ENCODE measurements around the gene BSN.
"Not testable (repeated sequence)": the region's sequence is repeated elsewhere in the genome, so short reads cannot be mapped to it uniquely, and the experiment has no call there.

Gene BSN

GRCh38 chr3:49568965-49569364 is 14.7 kb downstream of the BSN start:
- Histone ChIP-seq H3K9ac (ENCODE audit: low read length) (no peak overlapping the region), H2AK5ac (ENCODE audit: low read length, severe bottlenecking) (no peak overlapping the region), H3K4me1 (ENCODE audit: control insufficient read depth, insufficient read depth, low read depth, low read length) (no peaks in the 10 kb centered on the region), H3K18ac (ENCODE audit: low read depth in 1 of 2, low read length in 2 of 2) (no peak overlapping the region), H3K4me3 (ENCODE audit: insufficient read depth in 1 of 2, low read depth in 1 of 2, low read length in 2 of 2) (no peak overlapping the region), H3K4ac (ENCODE audit: low read depth in 1 of 2, low read length in 2 of 2) (no peak overlapping the region), H3K4me2 (ENCODE audit: low read length, poor library complexity, severe bottlenecking) (no peak overlapping the region), H3K79me1 (replicated peaks; ENCODE audit: low read length, poor library complexity, severe bottlenecking) (no peaks in the 10 kb centered on the region), H2AFZ (ENCODE audit: low read depth, low read length) (no peak overlapping the region), H4K8ac (ENCODE audit: low read length) (no peak overlapping the region), H3K23ac (ENCODE audit: low read length in 2 of 2) (no peak overlapping the region), H2BK120ac (ENCODE audit: low read depth, low read length) (no peak overlapping the region), H3K27ac (ENCODE audit: low read length, poor library complexity, severe bottlenecking) (no peak overlapping the region), H3K27me3 (ENCODE audit: control insufficient read depth in 1 of 2, insufficient read depth in 1 of 2, low read length in 2 of 2) (peaks cover 45 to 47% of the 10 kb centered on the region in 2 experiments), H3K14ac (ENCODE audit: low read length in 2 of 2) (no peak overlapping the region), H3K36me3 (ENCODE audit: control insufficient read depth in 1 of 2, insufficient read depth in 2 of 2, low read depth in 1 of 2, low read length in 2 of 2) (no peaks in the 10 kb centered on the region), H3K9me3 (ENCODE audit: control insufficient read depth, low read length) (no peaks in the 10 kb centered on the region), H2BK5ac (ENCODE audit: low read depth, low read length, poor library complexity, severe bottlenecking) (no peak overlapping the region), H4K91ac (ENCODE audit: low read length) (no peak overlapping the region), H2BK12ac (ENCODE audit: low read length in 2 of 2) (no peak overlapping the region), H2BK15ac (ENCODE audit: low read depth, poor library complexity, severe bottlenecking) (no peak overlapping the region)
- DNase-seq = no peak

GRCh38 chr3:49570028-49570654 is 15.9 kb downstream of the BSN start:
- no peak overlapping the region for H2BK120ac ChIP-seq (ENCODE audit: low read depth, low read length)
- no peak overlapping the region for H2BK15ac ChIP-seq (ENCODE audit: low read depth, poor library complexity, severe bottlenecking)
- H2BK12ac ChIP-seq (ENCODE audit: low read length in 2 of 2) = no peak overlapping the region
- H2AFZ ChIP-seq (ENCODE audit: low read depth, low read length) = no peak overlapping the region
- H3K14ac ChIP-seq (ENCODE audit: low read length in 2 of 2) = no peak overlapping the region
- no peak overlapping the region for H4K8ac ChIP-seq (ENCODE audit: low read length)
- no peak overlapping the region for H2BK5ac ChIP-seq (ENCODE audit: low read depth, low read length, poor library complexity, severe bottlenecking)
- WGBS = 53% methylated on average over 4 of the region's 6 CpGs
- no peaks in the 10 kb centered on the region for H3K79me1 ChIP-seq (replicated peaks; ENCODE audit: low read length, poor library complexity, severe bottlenecking)
- no peak overlapping the region for H3K4ac ChIP-seq (ENCODE audit: low read depth in 1 of 2, low read length in 2 of 2)
- H4K91ac ChIP-seq (ENCODE audit: low read length) = no peak overlapping the region
- H3K18ac ChIP-seq (ENCODE audit: low read depth in 1 of 2, low read length in 2 of 2) = no peak overlapping the region
- no peak for DNase-seq
- H3K36me3 ChIP-seq (ENCODE audit: control insufficient read depth in 1 of 2, insufficient read depth in 2 of 2, low read depth in 1 of 2, low read length in 2 of 2) = no peaks in the 10 kb centered on the region
- peaks cover 45 to 47% of the 10 kb centered on the region in 2 experiments for H3K27me3 ChIP-seq (ENCODE audit: control insufficient read depth in 1 of 2, insufficient read depth in 1 of 2, low read length in 2 of 2)
- H3K23ac ChIP-seq (ENCODE audit: low read length in 2 of 2) = no peak overlapping the region
- no peak overlapping the region for H2AK5ac ChIP-seq (ENCODE audit: low read length, severe bottlenecking)
- no peaks in the 10 kb centered on the region for H3K4me1 ChIP-seq (ENCODE audit: control insufficient read depth, insufficient read depth, low read depth, low read length)
- no peak overlapping the region for H3K4me2 ChIP-seq (ENCODE audit: low read length, poor library complexity, severe bottlenecking)
- no peaks in the 10 kb centered on the region for H3K9me3 ChIP-seq (ENCODE audit: control insufficient read depth, low read length)
- H3K4me3 ChIP-seq (ENCODE audit: insufficient read depth in 1 of 2, low read depth in 1 of 2, low read length in 2 of 2) = no peak overlapping the region
- H3K9ac ChIP-seq (ENCODE audit: low read length) = no peak overlapping the region
- H3K27ac ChIP-seq (ENCODE audit: low read length, poor library complexity, severe bottlenecking) = no peak overlapping the region

GRCh38 chr3:49582177-49582576 is 27.9 kb downstream of the BSN start:
- Histone ChIP-seq H3K4me3 (ENCODE audit: insufficient read depth in 1 of 2, low read depth in 1 of 2, low read length in 2 of 2) (no peak overlapping the region), H3K4ac (ENCODE audit: low read depth in 1 of 2, low read length in 2 of 2) (no peak overlapping the region), H2AK5ac (ENCODE audit: low read length, severe bottlenecking) (no peak overlapping the region), H3K4me2 (ENCODE audit: low read length, poor library complexity, severe bottlenecking) (no peak overlapping the region), H2BK5ac (ENCODE audit: low read depth, low read length, poor library complexity, severe bottlenecking) (no peak overlapping the region), H2BK15ac (ENCODE audit: low read depth, poor library complexity, severe bottlenecking) (no peak overlapping the region), H2BK120ac (ENCODE audit: low read depth, low read length) (no peak overlapping the region), H3K79me1 (replicated peaks; ENCODE audit: low read length, poor library complexity, severe bottlenecking) (no peaks in the 10 kb centered on the region), H3K4me1 (ENCODE audit: control insufficient read depth, insufficient read depth, low read depth, low read length) (peaks cover 1% of the 10 kb centered on the region), H4K8ac (ENCODE audit: low read length) (no peak overlapping the region), H3K27ac (ENCODE audit: low read length, poor library complexity, severe bottlenecking) (no peak overlapping the region), H2BK12ac (ENCODE audit: low read length in 2 of 2) (no peak overlapping the region), H2AFZ (ENCODE audit: low read depth, low read length) (no peak overlapping the region), H3K14ac (ENCODE audit: low read length in 2 of 2) (no peak overlapping the region), H3K36me3 (ENCODE audit: control insufficient read depth in 1 of 2, insufficient read depth in 2 of 2, low read depth in 1 of 2, low read length in 2 of 2) (no peaks in the 10 kb centered on the region), H3K18ac (ENCODE audit: low read depth in 1 of 2, low read length in 2 of 2) (no peak overlapping the region), H3K9ac (ENCODE audit: low read length) (no peak overlapping the region), H4K91ac (ENCODE audit: low read length) (no peak overlapping the region), H3K9me3 (ENCODE audit: control insufficient read depth, low read length) (no peaks in the 10 kb centered on the region), H3K23ac (ENCODE audit: low read length in 2 of 2) (no peak overlapping the region), H3K27me3 (ENCODE audit: control insufficient read depth in 1 of 2, insufficient read depth in 1 of 2, low read length in 2 of 2) (peaks cover 0 to 3% of the 10 kb centered on the region in 2 experiments)
- no peak for DNase-seq

GRCh38 chr3:49585261-49585755 is 31.0 kb downstream of the BSN start:
- not testable (repeated sequence) for H3K27ac ChIP-seq (ENCODE audit: low read length, poor library complexity, severe bottlenecking); H3K4me2 ChIP-seq (ENCODE audit: low read length, poor library complexity, severe bottlenecking); H4K91ac ChIP-seq (ENCODE audit: low read length); H2AK5ac ChIP-seq (ENCODE audit: low read length, severe bottlenecking); H3K9ac ChIP-seq (ENCODE audit: low read length); H3K79me1 ChIP-seq (replicated peaks; ENCODE audit: low read length, poor library complexity, severe bottlenecking); H3K4me3 ChIP-seq (ENCODE audit: insufficient read depth in 1 of 2, low read depth in 1 of 2, low read length in 2 of 2); H3K36me3 ChIP-seq (ENCODE audit: control insufficient read depth in 1 of 2, insufficient read depth in 2 of 2, low read depth in 1 of 2, low read length in 2 of 2); H3K27me3 ChIP-seq (ENCODE audit: control insufficient read depth in 1 of 2, insufficient read depth in 1 of 2, low read length in 2 of 2); H3K23ac ChIP-seq (ENCODE audit: low read length in 2 of 2); H2AFZ ChIP-seq (ENCODE audit: low read depth, low read length); DNase-seq; H3K18ac ChIP-seq (ENCODE audit: low read depth in 1 of 2, low read length in 2 of 2); H3K9me3 ChIP-seq (ENCODE audit: control insufficient read depth, low read length); H3K14ac ChIP-seq (ENCODE audit: low read length in 2 of 2); H2BK120ac ChIP-seq (ENCODE audit: low read depth, low read length); H3K4me1 ChIP-seq (ENCODE audit: control insufficient read depth, insufficient read depth, low read depth, low read length); H4K8ac ChIP-seq (ENCODE audit: low read length); H3K4ac ChIP-seq (ENCODE audit: low read depth in 1 of 2, low read length in 2 of 2); H2BK5ac ChIP-seq (ENCODE audit: low read depth, low read length, poor library complexity, severe bottlenecking); H2BK15ac ChIP-seq (ENCODE audit: low read depth, poor library complexity, severe bottlenecking); H2BK12ac ChIP-seq (ENCODE audit: low read length in 2 of 2)
- WGBS = 88% methylated on average over 19 of the region's 20 CpGs

All from mesenchymal stem cell (in vitro differentiated cells and primary cell).